Peyer's patch (tissue), 4 donors: ENCODE results near the gene NADK2. TPM values are rescaled to one million over a fixed set of nuclear protein-coding genes. Genes with fewer than 3 reads are reported as not detected.
"Not testable (repeated sequence)": the region's sequence is repeated elsewhere in the genome, so short reads cannot be mapped to it uniquely, and the experiment has no call there.

Experiments
- DNase-seq, 3 donors: peaks; one replicate each; pipeline ENCODE4 v3.0.0-alpha.2; 2017 to 2019
- H3K27ac ChIP-seq, 4 donors: fragments of 200-600 bp; sonication (generic); one replicate each; pipeline ENCODE4 v1.5.1; 2016 to 2019
- H3K27me3 ChIP-seq, 2 donors: fragments of 200-600 bp; sonication (generic); one replicate each; pipeline ENCODE4 v1.5.1; 2019
- H3K36me3 ChIP-seq, 3 donors: fragments of 200-600 bp; sonication (generic); one replicate each; pipeline ENCODE4 v1.5.1; 2016 to 2019
- H3K4me1 ChIP-seq, 4 donors: fragments of 200-600 bp; sonication (generic); one replicate each; pipeline ENCODE4 v1.5.1; 2016 to 2019
- H3K4me3 ChIP-seq, 4 donors: fragments of 200-600 bp; sonication (generic); 1 replicate in 3 of 4; 2 replicates in 1 of 4; pipeline ENCODE4 v1.5.1; 2016 to 2019; ENCODE audit warnings: mild to moderate bottlenecking in 1 of 4
- H3K9me3 ChIP-seq, 4 donors: fragments of 200-600 bp; sonication (generic); one replicate each; pipeline ENCODE4 v1.5.1; 2016 to 2019; ENCODE audit warnings: mild to moderate bottlenecking in 1 of 4
- POLR2A ChIP-seq, 2 donors: fragments of 450-650 bp; IDR thresholded peaks; one replicate each; pipeline ENCODE4 v1.5.1; 2017; ENCODE audit warnings: antibody characterized with exemption in 2 of 2, mild to moderate bottlenecking in 2 of 2, moderate library complexity in 2 of 2
- total RNA-seq, 4 donors: library from RNA; depleted of rRNA; stranded (reverse); fragments of >200 nt; gene quantifications; one replicate each; pipeline ENCODE4 v1.1.0, GENCODE V29; 2016
- TF ChIP-seq, protein P1 (sequence below), 6 experiments: fragments of 450-650 bp in 4 of 6; fragments of 200-600 bp in 2 of 6; sonication (generic) in 1 of 6; IDR thresholded peaks; one replicate each; pipeline ENCODE4 v1.5.1; 2017 to 2019; ENCODE audit warnings: antibody characterized with exemption in 6 of 6, mild to moderate bottlenecking in 3 of 6, moderate library complexity in 1 of 6

The NADK2 gene, protein sequence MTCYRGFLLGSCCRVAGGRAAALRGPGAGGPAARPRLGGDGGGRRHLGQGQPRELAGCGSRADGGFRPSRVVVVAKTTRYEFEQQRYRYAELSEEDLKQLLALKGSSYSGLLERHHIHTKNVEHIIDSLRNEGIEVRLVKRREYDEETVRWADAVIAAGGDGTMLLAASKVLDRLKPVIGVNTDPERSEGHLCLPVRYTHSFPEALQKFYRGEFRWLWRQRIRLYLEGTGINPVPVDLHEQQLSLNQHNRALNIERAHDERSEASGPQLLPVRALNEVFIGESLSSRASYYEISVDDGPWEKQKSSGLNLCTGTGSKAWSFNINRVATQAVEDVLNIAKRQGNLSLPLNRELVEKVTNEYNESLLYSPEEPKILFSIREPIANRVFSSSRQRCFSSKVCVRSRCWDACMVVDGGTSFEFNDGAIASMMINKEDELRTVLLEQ
- total RNA-seq: 10 to 100 TPM in 3 of 4 donors, 1 to 10 TPM in 1; 5.8 to 30.0 (median 17.4) TPM

DNA sequence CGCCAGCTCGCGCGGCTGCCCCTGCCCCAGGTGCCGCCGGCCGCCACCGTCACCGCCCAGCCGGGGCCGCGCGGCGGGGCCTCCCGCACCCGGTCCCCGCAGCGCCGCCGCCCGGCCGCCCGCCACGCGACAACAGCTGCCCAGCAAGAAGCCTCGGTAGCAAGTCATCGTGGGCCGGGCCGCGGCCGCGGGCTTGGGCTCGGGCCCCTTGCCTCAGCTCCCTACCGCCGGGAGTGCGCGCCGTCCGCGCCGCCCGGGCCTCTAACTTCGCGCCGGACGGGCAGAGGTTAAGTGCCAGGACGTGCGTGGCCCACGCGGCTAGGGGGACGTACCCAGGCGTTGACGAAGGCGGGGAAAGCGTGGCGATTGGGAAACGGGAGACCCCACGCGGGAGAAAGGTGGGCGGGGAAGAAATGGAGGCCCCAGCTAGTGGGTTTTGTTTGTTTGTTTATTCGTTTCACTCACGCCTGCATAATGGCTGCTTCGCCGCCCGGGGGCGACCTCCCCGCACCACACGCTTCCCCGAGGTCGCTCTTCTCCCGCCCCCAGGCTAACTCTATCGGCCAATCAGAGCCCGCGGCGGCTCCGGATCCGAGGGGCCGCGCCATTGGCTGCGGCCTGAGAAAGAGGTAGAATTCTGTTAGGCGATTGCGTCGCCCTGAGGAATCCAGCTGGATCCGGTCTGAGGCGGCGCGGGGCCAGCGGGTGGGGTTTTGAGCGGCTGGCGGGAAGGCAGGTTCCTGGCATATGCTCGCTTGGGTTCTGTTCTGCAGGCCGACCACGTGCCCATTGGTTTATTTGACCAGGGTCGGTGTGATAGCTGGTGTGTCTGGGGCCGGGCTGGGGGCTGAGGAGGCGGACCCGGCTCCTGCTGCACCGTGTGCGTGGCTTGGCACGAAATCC lies at the start of gene NADK2:
Gene NADK2 (minus strand): TSS at position 295 of the 903 bp plus-strand sequence. CDS start 127 bp downstream, at position 168.
- H3K9me3 ChIP-seq: no peaks in the 10 kb centered on the region
- peak within 1 kb of the TSS; percentile 74 to 94 (median 86) for H3K4me3 ChIP-seq
- peak within 1 kb of the TSS; percentile 94 to 97 (median 96) for H3K27ac ChIP-seq
- H3K36me3 ChIP-seq: no peaks in the 10 kb centered on the region
- peak; percentile 92 to 97 (median 96) for DNase-seq
- peak; percentile 69 to 73 for TF ChIP-seq POLR2A (IDR thresholded peaks at IDR 0.05)
- TF ChIP-seq, protein P1, sequence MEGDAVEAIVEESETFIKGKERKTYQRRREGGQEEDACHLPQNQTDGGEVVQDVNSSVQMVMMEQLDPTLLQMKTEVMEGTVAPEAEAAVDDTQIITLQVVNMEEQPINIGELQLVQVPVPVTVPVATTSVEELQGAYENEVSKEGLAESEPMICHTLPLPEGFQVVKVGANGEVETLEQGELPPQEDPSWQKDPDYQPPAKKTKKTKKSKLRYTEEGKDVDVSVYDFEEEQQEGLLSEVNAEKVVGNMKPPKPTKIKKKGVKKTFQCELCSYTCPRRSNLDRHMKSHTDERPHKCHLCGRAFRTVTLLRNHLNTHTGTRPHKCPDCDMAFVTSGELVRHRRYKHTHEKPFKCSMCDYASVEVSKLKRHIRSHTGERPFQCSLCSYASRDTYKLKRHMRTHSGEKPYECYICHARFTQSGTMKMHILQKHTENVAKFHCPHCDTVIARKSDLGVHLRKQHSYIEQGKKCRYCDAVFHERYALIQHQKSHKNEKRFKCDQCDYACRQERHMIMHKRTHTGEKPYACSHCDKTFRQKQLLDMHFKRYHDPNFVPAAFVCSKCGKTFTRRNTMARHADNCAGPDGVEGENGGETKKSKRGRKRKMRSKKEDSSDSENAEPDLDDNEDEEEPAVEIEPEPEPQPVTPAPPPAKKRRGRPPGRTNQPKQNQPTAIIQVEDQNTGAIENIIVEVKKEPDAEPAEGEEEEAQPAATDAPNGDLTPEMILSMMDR (IDR thresholded peaks at IDR 0.05): peak; percentile 50 to 81 (median 61)
- peaks cover 0 to 24% (median 0%) of the 10 kb centered on the region in 4 donors for H3K4me1 ChIP-seq
- no peaks in the 10 kb centered on the region for H3K27me3 ChIP-seq

DNA sequence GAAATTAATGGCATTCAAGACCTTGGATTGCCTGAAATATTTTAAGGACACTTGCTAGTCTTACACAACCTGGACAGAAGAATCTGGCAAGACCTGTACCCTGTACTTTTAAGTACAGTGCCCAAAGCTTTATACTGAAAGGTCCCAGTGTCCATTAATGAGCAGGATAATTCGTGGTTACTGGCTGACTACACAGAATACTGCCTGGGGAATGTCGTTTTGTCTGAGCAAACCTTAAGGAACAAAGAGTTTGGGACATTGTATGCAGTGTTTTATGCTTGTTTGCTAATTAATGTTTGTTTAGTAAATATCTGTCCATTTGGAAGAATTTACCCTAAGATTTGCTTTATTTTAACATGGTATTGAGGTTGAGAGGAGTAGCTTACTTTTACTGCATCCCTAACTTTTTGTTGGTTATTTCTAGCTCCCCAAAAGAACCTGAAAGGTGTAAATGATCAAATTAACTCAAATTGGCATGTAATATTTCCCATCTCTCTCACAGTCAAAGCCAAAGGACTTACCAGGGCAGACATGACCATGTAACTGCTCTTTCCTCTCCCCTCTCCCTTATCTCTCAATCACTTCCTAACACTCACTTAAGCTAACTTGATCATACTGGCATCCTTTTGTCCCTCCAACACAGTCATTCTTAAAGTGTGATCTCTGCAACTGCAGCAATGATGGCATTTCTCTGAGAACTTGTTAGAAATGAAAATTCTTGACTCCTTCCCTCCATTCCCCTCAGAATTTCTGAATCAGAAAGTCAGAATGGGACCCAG lies 44.3 kb upstream of the NADK2 start:
- Histone ChIP-seq H3K9me3 (no peaks in the 10 kb centered on the region), H3K27ac (no peak overlapping the region), H3K4me3 (no peak overlapping the region), H3K36me3 (no peaks in the 10 kb centered on the region), H3K27me3 (no peaks in the 10 kb centered on the region), H3K4me1 (no peaks in the 10 kb centered on the region)
- no peak for TF ChIP-seq POLR2A (IDR thresholded peaks at IDR 0.05)
- TF ChIP-seq, protein P1 (IDR thresholded peaks at IDR 0.05): no peak
- no peak for DNase-seq

- H3K4me1 ChIP-seq, H3K36me3 ChIP-seq, H3K9me3 ChIP-seq, H3K27ac ChIP-seq, DNase-seq, H3K27me3 ChIP-seq, H3K4me3 ChIP-seq: not testable (repeated sequence)
Measured at GRCh38 chr5:36283775-36284174, 42.0 kb upstream of the NADK2 start.

- TF ChIP-seq, protein P1 (IDR thresholded peaks at IDR 0.05): no peak
- no peak for TF ChIP-seq POLR2A (IDR thresholded peaks at IDR 0.05)
- H3K27me3 ChIP-seq: no peaks in the 10 kb centered on the region
- H3K9me3 ChIP-seq: no peaks in the 10 kb centered on the region
- no peak overlapping the region for H3K27ac ChIP-seq
- no peaks in the 10 kb centered on the region for H3K4me1 ChIP-seq
- H3K36me3 ChIP-seq: no peaks in the 10 kb centered on the region
- no peak overlapping the region for H3K4me3 ChIP-seq
- no peak for DNase-seq
Measured at GRCh38 chr5:36281626-36282025, 39.9 kb upstream of the NADK2 start.

GRCh38 chr5:36279054-36279698 lies 37.5 kb upstream of the NADK2 start:
- no peak for TF ChIP-seq POLR2A (IDR thresholded peaks at IDR 0.05)
- TF ChIP-seq, protein P1 (IDR thresholded peaks at IDR 0.05): no peak
- Histone ChIP-seq H3K27me3 (no peaks in the 10 kb centered on the region), H3K36me3 (no peaks in the 10 kb centered on the region), H3K4me1 (no peaks in the 10 kb centered on the region), H3K9me3 (no peaks in the 10 kb centered on the region), H3K4me3 (no peak overlapping the region), H3K27ac (no peak overlapping the region)
- DNase-seq: no peak
